Epithelial cell of proximal tubule (primary cell): ENCODE data around the gene ACE. TPM values are rescaled to one million over a fixed set of nuclear protein-coding genes. Genes with fewer than 3 reads are reported as not detected.

Experiments used
- DNase-seq: peaks from one replicate; pipeline ENCODE4 v3.0.0-alpha.2; 2011; ENCODE audit warnings: low read depth
- H3K4me3 ChIP-seq: 2 replicates; pipeline ENCODE4 v1.5.1; 2011; ENCODE audit warnings: low read depth, mild to moderate bottlenecking, low read length
- CTCF ChIP-seq: conservative IDR thresholded peaks from 2 replicates; pipeline ENCODE4 v1.5.1; 2012; ENCODE audit warnings: low read depth, mild to moderate bottlenecking, low read length
- total RNA-seq: library from RNA; depleted of rRNA; stranded (reverse); fragments of >200 nt; gene quantifications from 2 replicates; pipeline ENCODE4 v1.2.3, GENCODE V29; 2015

Gene ACE
- total RNA-seq, 1 donor from 2014 or later = 1.3 TPM

- H3K4me3 ChIP-seq = no peak overlapping the region
- DNase-seq = no peak
- no peak for TF ChIP-seq CTCF
These were observed 29.8 kb downstream of the ACE start for GRCh38 chr17:63506627-63507026.

- no peak overlapping the region for H3K4me3 ChIP-seq
- no peak for DNase-seq
- no peak for TF ChIP-seq CTCF
These were observed 34.5 kb downstream of the ACE start for GRCh38 chr17:63511331-63511730.

GRCh38 chr17:63512388-63512787, 35.5 kb downstream of the ACE start:
- H3K4me3 ChIP-seq = no peak overlapping the region
- no peak for TF ChIP-seq CTCF
- no peak for DNase-seq

GRCh38 chr17:63512896-63513644, 36.2 kb downstream of the ACE start:
- no peak for DNase-seq
- no peak for TF ChIP-seq CTCF
- no peak overlapping the region for H3K4me3 ChIP-seq

- H3K4me3 ChIP-seq = no peak overlapping the region
- no peak for DNase-seq
- TF ChIP-seq CTCF = no peak
These were observed 37.6 kb downstream of the ACE start for GRCh38 chr17:63514477-63514876.

- no peak overlapping the region for H3K4me3 ChIP-seq
- no peak for DNase-seq
- TF ChIP-seq CTCF = no peak
These were observed 38.1 kb downstream of the ACE start for GRCh38 chr17:63514974-63515373.

- TF ChIP-seq CTCF = no peak
- H3K4me3 ChIP-seq = no peak overlapping the region
- DNase-seq = no peak
These were observed 38.6 kb downstream of the ACE start for GRCh38 chr17:63515426-63515825.
